SK-N-SH treated with all-trans-retinoic acid at 6 μM for 48 hours (cell line): ENCODE data around the gene SSR1.
"Not testable (repeated sequence)": the region's sequence is repeated elsewhere in the genome, so short reads cannot be mapped to it uniquely, and the experiment has no call there.

Experiments used
- ATAC-seq: fragments of 200-7000 bp; cut with Tn5 transposase; 3 replicates; pipeline ENCODE4 v1.9.1; 2020; ENCODE audit warnings: mild to moderate bottlenecking, moderate library complexity
- ARNTL ChIP-seq: fragments of 450-650 bp; formaldehyde crosslinking; IDR thresholded peaks from 2 replicates; pipeline ENCODE4 v1.5.0; 2020; ENCODE audit warnings: low read depth, mild to moderate bottlenecking, moderate library complexity, borderline replicate concordance
- BACH2 ChIP-seq: fragments of 250-450 bp; sonication (Bioruptor Pico); IDR thresholded peaks from 2 replicates; pipeline ENCODE4 v1.9.0; 2021; ENCODE audit warnings: mild to moderate bottlenecking, borderline replicate concordance
- CSDC2 ChIP-seq: fragments of 250-450 bp; sonication (Bioruptor Pico); IDR thresholded peaks from 2 replicates; pipeline ENCODE4 v1.5.0; 2020; ENCODE audit warnings: mild to moderate bottlenecking, moderate library complexity
- CSRNP3 ChIP-seq: fragments of 250-450 bp; sonication (Bioruptor Pico); IDR thresholded peaks from 2 replicates; pipeline ENCODE4 v1.5.1; 2021; ENCODE audit warnings: mild to moderate bottlenecking, moderate library complexity
- ESRRG ChIP-seq: fragments of 250-450 bp; sonication (Bioruptor Pico); IDR thresholded peaks from 2 replicates; pipeline ENCODE4 v1.6.1; 2021; ENCODE audit warnings: mild to moderate bottlenecking
- GLIS3 ChIP-seq: fragments of 250-450 bp; sonication (Bioruptor Pico); IDR thresholded peaks from 2 replicates; pipeline ENCODE4 v1.5.0; 2020; ENCODE audit warnings: mild to moderate bottlenecking, moderate library complexity
- ISL1 ChIP-seq: fragments of 250-450 bp; sonication (Bioruptor Pico); IDR thresholded peaks from 2 replicates; pipeline ENCODE4 v2.1.2; 2022; ENCODE audit warnings: mild to moderate bottlenecking, moderate library complexity
- OSR1 ChIP-seq: fragments of 250-450 bp; sonication (Bioruptor Pico); IDR thresholded peaks from 2 replicates; pipeline ENCODE4 v1.8.0; 2022; ENCODE audit warnings: moderate library complexity, mild to moderate bottlenecking, inconsistent platforms
- PATZ1 ChIP-seq: fragments of 250-450 bp; sonication (Bioruptor Pico); IDR thresholded peaks from 2 replicates; pipeline ENCODE4 v1.8.0; 2020; ENCODE audit warnings: mild to moderate bottlenecking, moderate library complexity, borderline replicate concordance
- PPARA ChIP-seq: fragments of 250-450 bp; sonication (Bioruptor Pico); IDR thresholded peaks from 2 replicates; pipeline ENCODE4 v1.5.0; 2020; ENCODE audit warnings: mild to moderate bottlenecking, borderline replicate concordance
- SNAI2 ChIP-seq: fragments of 250-450 bp; sonication (Bioruptor Pico); IDR thresholded peaks from 2 replicates; pipeline ENCODE4 v1.5.0; 2020; ENCODE audit warnings: mild to moderate bottlenecking, moderate library complexity
- TCF4 ChIP-seq: fragments of 250-450 bp; sonication (Bioruptor Pico); IDR thresholded peaks from 2 replicates; pipeline ENCODE4 v1.8.0; 2021; ENCODE audit warnings: mild to moderate bottlenecking, moderate library complexity, borderline replicate concordance
- TOX ChIP-seq: fragments of 250-450 bp; sonication (Bioruptor Pico); IDR thresholded peaks from 2 replicates; pipeline ENCODE4 v1.8.0; 2021; ENCODE audit warnings: mild to moderate bottlenecking, moderate library complexity, borderline replicate concordance
- TSHZ2 ChIP-seq: fragments of 250-450 bp; sonication (Bioruptor Pico); IDR thresholded peaks from 2 replicates; pipeline ENCODE4 v1.5.0; 2020; ENCODE audit warnings: mild to moderate bottlenecking, moderate library complexity
- ZC3H10 ChIP-seq: fragments of 250-450 bp; sonication (Bioruptor Pico); IDR thresholded peaks from 2 replicates; pipeline ENCODE4 v1.5.1; 2021; ENCODE audit warnings: mild to moderate bottlenecking, moderate library complexity
- ZNF565 ChIP-seq: fragments of 450-650 bp; formaldehyde crosslinking; conservative IDR thresholded peaks from 2 replicates; pipeline ENCODE4 v1.5.0; 2020; ENCODE audit warnings: low read depth, mild to moderate bottlenecking, moderate library complexity
- ZNF70 ChIP-seq: fragments of 450-650 bp; formaldehyde crosslinking; IDR thresholded peaks from 2 replicates; pipeline ENCODE4 v1.5.0; 2020; ENCODE audit warnings: mild to moderate bottlenecking, moderate library complexity
- TF ChIP-seq, protein P1 (sequence below): fragments of 250-450 bp; sonication (Bioruptor Pico); IDR thresholded peaks from 2 replicates; pipeline ENCODE4 v1.5.1; 2020; ENCODE audit warnings: low read depth, mild to moderate bottlenecking, moderate library complexity
- TF ChIP-seq, protein P2 (sequence below): fragments of 250-450 bp; sonication (Bioruptor Pico); IDR thresholded peaks from 2 replicates; pipeline ENCODE4 v1.8.0; 2021; ENCODE audit warnings: low read depth, mild to moderate bottlenecking, moderate library complexity, borderline replicate concordance

SSR1 gene

GRCh38 chr6:7324520-7324919 lies 11.5 kb upstream of the SSR1 start:
- TF ChIP-seq TOX (CRISPR knock-in tag) = no peak
- no peak for TF ChIP-seq ESRRG
- no peak for TF ChIP-seq ZNF70 (CRISPR knock-in tag)
- no peak for TF ChIP-seq TCF4 (CRISPR knock-in tag)
- ATAC-seq = no peak

DNA sequence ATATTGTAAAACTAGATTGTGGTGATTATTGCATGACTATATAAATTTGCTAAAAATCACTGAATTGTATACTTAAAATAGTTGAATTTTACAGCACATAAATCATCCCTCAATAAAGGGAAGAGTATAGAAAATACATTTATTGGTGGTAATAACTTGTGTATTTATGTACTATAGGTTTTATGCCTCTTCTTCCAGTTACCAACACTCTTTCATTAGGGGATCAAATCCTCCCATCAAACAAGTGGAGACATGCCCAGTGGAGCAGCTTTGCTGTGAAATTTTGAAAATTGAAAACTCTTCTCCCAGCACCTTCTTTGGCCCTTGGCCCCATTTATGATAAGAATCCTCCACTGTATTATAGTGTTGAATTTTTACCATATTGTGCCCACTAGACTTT lies 10.1 kb upstream of the SSR1 start:
- ATAC-seq = no peak
- TF ChIP-seq PPARA = no peak
- TF ChIP-seq TOX (CRISPR knock-in tag) = no peak
- TF ChIP-seq, protein P1, sequence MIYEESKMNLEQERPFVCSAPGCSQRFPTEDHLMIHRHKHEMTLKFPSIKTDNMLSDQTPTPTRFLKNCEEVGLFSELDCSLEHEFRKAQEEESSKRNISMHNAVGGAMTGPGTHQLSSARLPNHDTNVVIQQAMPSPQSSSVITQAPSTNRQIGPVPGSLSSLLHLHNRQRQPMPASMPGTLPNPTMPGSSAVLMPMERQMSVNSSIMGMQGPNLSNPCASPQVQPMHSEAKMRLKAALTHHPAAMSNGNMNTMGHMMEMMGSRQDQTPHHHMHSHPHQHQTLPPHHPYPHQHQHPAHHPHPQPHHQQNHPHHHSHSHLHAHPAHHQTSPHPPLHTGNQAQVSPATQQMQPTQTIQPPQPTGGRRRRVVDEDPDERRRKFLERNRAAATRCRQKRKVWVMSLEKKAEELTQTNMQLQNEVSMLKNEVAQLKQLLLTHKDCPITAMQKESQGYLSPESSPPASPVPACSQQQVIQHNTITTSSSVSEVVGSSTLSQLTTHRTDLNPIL (CRISPR knock-in tag) = no peak
- TF ChIP-seq, protein P2, sequence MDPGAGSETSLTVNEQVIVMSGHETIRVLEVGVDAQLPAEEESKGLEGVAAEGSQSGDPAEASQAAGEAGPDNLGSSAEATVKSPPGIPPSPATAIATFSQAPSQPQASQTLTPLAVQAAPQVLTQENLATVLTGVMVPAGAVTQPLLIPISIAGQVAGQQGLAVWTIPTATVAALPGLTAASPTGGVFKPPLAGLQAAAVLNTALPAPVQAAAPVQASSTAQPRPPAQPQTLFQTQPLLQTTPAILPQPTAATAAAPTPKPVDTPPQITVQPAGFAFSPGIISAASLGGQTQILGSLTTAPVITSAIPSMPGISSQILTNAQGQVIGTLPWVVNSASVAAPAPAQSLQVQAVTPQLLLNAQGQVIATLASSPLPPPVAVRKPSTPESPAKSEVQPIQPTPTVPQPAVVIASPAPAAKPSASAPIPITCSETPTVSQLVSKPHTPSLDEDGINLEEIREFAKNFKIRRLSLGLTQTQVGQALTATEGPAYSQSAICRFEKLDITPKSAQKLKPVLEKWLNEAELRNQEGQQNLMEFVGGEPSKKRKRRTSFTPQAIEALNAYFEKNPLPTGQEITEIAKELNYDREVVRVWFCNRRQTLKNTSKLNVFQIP (CRISPR knock-in tag) = no peak
- TF ChIP-seq TCF4 (CRISPR knock-in tag) = no peak
- TF ChIP-seq CSDC2 (CRISPR knock-in tag) = no peak
- TF ChIP-seq OSR1 (CRISPR knock-in tag) = no peak
- TF ChIP-seq ZNF70 (CRISPR knock-in tag) = no peak
- no peak for TF ChIP-seq ISL1 (CRISPR knock-in tag)
- no peak for TF ChIP-seq ZC3H10 (CRISPR knock-in tag)
- TF ChIP-seq ESRRG = no peak
- TF ChIP-seq TSHZ2 (CRISPR knock-in tag) = no peak
- TF ChIP-seq, all 23 proteins: peak for 0

- ATAC-seq = not testable (repeated sequence)
Observed at GRCh38 chr6:7321866-7322265, 8.9 kb upstream of the SSR1 start.

DNA sequence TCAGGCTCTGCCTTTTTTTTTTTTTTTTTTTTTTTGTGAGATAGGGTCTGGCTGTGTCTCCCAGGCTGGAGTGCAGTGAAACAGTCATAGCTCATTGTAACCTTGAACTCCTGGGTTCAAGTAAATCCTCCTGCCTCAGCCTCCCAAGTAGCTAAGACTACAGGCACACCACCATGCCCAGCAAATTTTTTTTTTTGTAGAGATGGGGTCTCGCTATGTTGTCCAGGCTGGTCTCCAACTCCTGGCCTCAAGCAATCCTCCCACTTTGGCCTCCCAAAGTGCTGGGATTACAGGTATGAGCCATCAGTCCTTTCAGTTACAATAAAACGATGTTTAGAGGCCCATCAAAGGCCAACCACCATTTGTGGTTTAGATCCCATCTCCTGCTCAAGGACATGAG lies 6.4 kb upstream of the SSR1 start:
- ATAC-seq = not testable (repeated sequence)

DNA sequence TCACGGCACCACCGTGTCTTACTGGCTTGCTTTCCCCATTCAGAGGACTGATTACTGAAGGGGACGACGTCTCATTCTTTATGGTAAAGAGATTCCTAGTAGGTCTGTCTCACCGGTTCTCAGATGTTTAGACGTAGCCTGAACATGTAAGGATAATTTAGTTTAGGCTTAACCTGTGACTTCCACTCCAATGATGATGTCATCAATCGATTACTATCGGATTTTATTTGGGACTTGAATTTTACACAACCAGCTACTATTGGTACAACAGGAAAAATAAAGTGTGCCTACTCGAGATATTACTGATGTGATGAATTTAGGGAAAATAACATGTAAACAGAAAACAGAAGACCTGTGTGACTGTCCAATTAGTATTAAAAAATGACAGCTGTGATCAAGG lies 4.5 kb upstream of the SSR1 start:
- no peak for ATAC-seq
- TF ChIP-seq GLIS3 (CRISPR knock-in tag) (no peak), ESRRG (no peak)

- no peak for ATAC-seq
- TF ChIP-seq ARNTL (CRISPR knock-in tag) = no peak
- no peak for TF ChIP-seq GLIS3 (CRISPR knock-in tag)
- no peak for TF ChIP-seq SNAI2
- TF ChIP-seq PATZ1 = no peak
- no peak for TF ChIP-seq PPARA
- TF ChIP-seq, protein P2 (CRISPR knock-in tag) = no peak
- TF ChIP-seq, protein P1 (CRISPR knock-in tag) = no peak
- TF ChIP-seq CSRNP3 (CRISPR knock-in tag) = no peak
- no peak for TF ChIP-seq BACH2
- no peak for TF ChIP-seq ZC3H10 (CRISPR knock-in tag)
- TF ChIP-seq ZNF565 (CRISPR knock-in tag) = no peak
- TF ChIP-seq TCF4 (CRISPR knock-in tag) = no peak
Observed at GRCh38 chr6:7316658-7317533, 3.9 kb upstream of the SSR1 start.
